Esophagus (tissue), 2 donors: Measurements from ENCODE around the gene PRR22. TPM values are rescaled to one million over a fixed set of nuclear protein-coding genes. Genes with fewer than 3 reads are reported as not detected.

Source experiments
- H3K27ac ChIP-seq, 2 donors: one replicate each; pipeline ENCODE4 v1.5.1; 2013; ENCODE audit warnings: low read depth in 2 of 2, mild to moderate bottlenecking in 2 of 2, inconsistent platforms in 1 of 2, low read length in 1 of 2, moderate library complexity in 1 of 2
- H3K27me3 ChIP-seq, 2 donors: one replicate each; pipeline ENCODE4 v1.6.1; 2013; ENCODE audit warnings: low read length in 2 of 2, control low read depth in 1 of 2, mild to moderate bottlenecking in 1 of 2; ENCODE audit not compliant: insufficient read depth in 2 of 2, control insufficient read depth in 1 of 2
- H3K36me3 ChIP-seq, 2 donors: one replicate each; pipeline ENCODE4 v1.6.1; 2013; ENCODE audit warnings: low read length in 1 of 2; ENCODE audit not compliant: control insufficient read depth in 2 of 2, insufficient read depth in 2 of 2
- H3K4me1 ChIP-seq, 2 donors: one replicate each; pipeline ENCODE4 v1.6.1; 2013; ENCODE audit warnings: low read length in 1 of 2; ENCODE audit not compliant: control insufficient read depth in 2 of 2, insufficient read depth in 2 of 2
- H3K4me3 ChIP-seq, 2 donors: one replicate each; pipeline ENCODE4 v1.5.1; 2013; ENCODE audit warnings: low read length in 2 of 2, mild to moderate bottlenecking in 2 of 2, low read depth in 1 of 2, moderate library complexity in 1 of 2
- H3K9me3 ChIP-seq, 2 donors: one replicate each; pipeline ENCODE4 v1.6.1; 2013; ENCODE audit warnings: mild to moderate bottlenecking in 2 of 2, low read depth in 1 of 2, low read length in 1 of 2, moderate library complexity in 1 of 2; ENCODE audit not compliant: control insufficient read depth in 2 of 2, insufficient read depth in 1 of 2
- WGBS, 2 donors: extraction: QIAGEN DNeasy Blood & Tissue Kit; methylation state at CpG; one replicate each; pipeline ENCODE4 v1.1.7; 2013; 5-methylcytosine and 5-hydroxymethylcytosine counted together
- polyA plus RNA-seq, 2 donors: library from polyadenylated mRNA; stranded (reverse); fragments of 200-250 nt; gene quantifications; one replicate each; pipeline ENCODE4 v1.2.3, GENCODE V29; 2013
- donor health status: healthy with polysubstance abuse.
- donor health status: Bipolar disorder and iron deficiency.

PRR22 gene
- polyA plus RNA-seq, 2 donors, result 3.3 to 8.0 TPM

GRCh38 chr19:5814852-5815246 lies 30.3 kb upstream of the PRR22 start:
- 50 to 67% methylated on average over 11 of the region's 11 CpGs for WGBS, 2 donors
- H3K36me3 ChIP-seq, result no peaks in the 10 kb centered on the region
- no peak overlapping the region for H3K4me3 ChIP-seq
- H3K4me1 ChIP-seq, result no peaks in the 10 kb centered on the region
- no peaks in the 10 kb centered on the region for H3K27me3 ChIP-seq
- peaks cover 0 to 3% of the 10 kb centered on the region in 2 donors for H3K9me3 ChIP-seq
- peak overlapping the region in 1 of 2 donors; percentile 57 for H3K27ac ChIP-seq

- H3K27me3 ChIP-seq, result no peaks in the 10 kb centered on the region
- no peaks in the 10 kb centered on the region for H3K36me3 ChIP-seq
- peaks cover 0 to 3% of the 10 kb centered on the region in 2 donors for H3K9me3 ChIP-seq
- WGBS, 2 donors, result 64 to 67% methylated on average over 9 of the region's 9 CpGs
- H3K4me3 ChIP-seq, result no peak overlapping the region
- no peak overlapping the region for H3K27ac ChIP-seq
- H3K4me1 ChIP-seq, result no peaks in the 10 kb centered on the region
These were observed 29.7 kb upstream of the PRR22 start for GRCh38 chr19:5814123-5814851.

- Histone ChIP-seq H3K4me3 (no peak overlapping the region), H3K9me3 (no peaks in the 10 kb centered on the region), H3K4me1 (no peaks in the 10 kb centered on the region), H3K27me3 (no peaks in the 10 kb centered on the region), H3K36me3 (no peaks in the 10 kb centered on the region), H3K27ac (no peak overlapping the region)
- 91 to 92% methylated on average over 4 of the region's 4 CpGs for WGBS, 2 donors
These were observed 26.6 kb upstream of the PRR22 start for GRCh38 chr19:5811117-5811516.

GRCh38 chr19:5809469-5809868 lies 24.9 kb upstream of the PRR22 start:
- H3K27ac ChIP-seq, result no peak overlapping the region
- WGBS, 2 donors, result 69 to 73% methylated on average over 10 of the region's 10 CpGs

GRCh38 chr19:5809053-5809452 lies 24.5 kb upstream of the PRR22 start:
- H3K36me3 ChIP-seq, result no peaks in the 10 kb centered on the region
- no peaks in the 10 kb centered on the region for H3K4me1 ChIP-seq
- WGBS, 2 donors, result 85 to 88% methylated on average over 9 of the region's 9 CpGs
- no peak overlapping the region for H3K4me3 ChIP-seq
- H3K27ac ChIP-seq, result no peak overlapping the region
- H3K9me3 ChIP-seq, result no peaks in the 10 kb centered on the region
- no peaks in the 10 kb centered on the region for H3K27me3 ChIP-seq

More at GRCh38 chr19:5809469-5809868, 24.9 kb upstream of the PRR22 start:
- H3K27me3 ChIP-seq, result no peaks in the 10 kb centered on the region
- no peak overlapping the region for H3K4me3 ChIP-seq
- H3K4me1 ChIP-seq, result no peaks in the 10 kb centered on the region
- no peaks in the 10 kb centered on the region for H3K9me3 ChIP-seq
- H3K36me3 ChIP-seq, result no peaks in the 10 kb centered on the region

- WGBS, 2 donors, result 83 to 86% methylated on average over 21 of the region's 21 CpGs
- H3K27ac ChIP-seq, result no peak overlapping the region
- H3K4me1 ChIP-seq, result peaks cover 0 to 4% of the 10 kb centered on the region in 2 donors
- no peaks in the 10 kb centered on the region for H3K36me3 ChIP-seq
- H3K9me3 ChIP-seq, result no peaks in the 10 kb centered on the region
- H3K27me3 ChIP-seq, result no peaks in the 10 kb centered on the region
- H3K4me3 ChIP-seq, result no peak overlapping the region
These were observed 23.7 kb upstream of the PRR22 start for GRCh38 chr19:5808120-5808816.

GRCh38 chr19:5806905-5807304 lies 22.4 kb upstream of the PRR22 start:
- WGBS, 2 donors, result 89 to 95% methylated on average over 5 of the region's 5 CpGs
- no peaks in the 10 kb centered on the region for H3K27me3 ChIP-seq
- H3K27ac ChIP-seq, result no peak overlapping the region

GRCh38 chr19:5806133-5806489 lies 21.6 kb upstream of the PRR22 start:
- no peaks in the 10 kb centered on the region for H3K9me3 ChIP-seq

More at GRCh38 chr19:5806905-5807304, 22.4 kb upstream of the PRR22 start:
- Histone ChIP-seq H3K4me1 (peaks cover 4 to 6% of the 10 kb centered on the region in 2 donors), H3K9me3 (no peaks in the 10 kb centered on the region), H3K36me3 (no peaks in the 10 kb centered on the region), H3K4me3 (peak overlapping the region in 1 of 2 donors; percentile 54)

GRCh38 chr19:5805462-5806132 lies 21.1 kb upstream of the PRR22 start:
- Histone ChIP-seq H3K27ac (peak overlapping the region; percentile 23 to 65), H3K36me3 (no peaks in the 10 kb centered on the region), H3K9me3 (no peaks in the 10 kb centered on the region), H3K4me3 (peak overlapping the region; percentile 24 to 54), H3K27me3 (no peaks in the 10 kb centered on the region), H3K4me1 (peaks cover 4 to 8% of the 10 kb centered on the region in 2 donors)
- 3 to 4% methylated on average over 46 of the region's 46 CpGs for WGBS, 2 donors

More at GRCh38 chr19:5806133-5806489, 21.6 kb upstream of the PRR22 start:
- peak overlapping the region; percentile 24 to 54 for H3K4me3 ChIP-seq
- no peaks in the 10 kb centered on the region for H3K36me3 ChIP-seq
- H3K27me3 ChIP-seq, result no peaks in the 10 kb centered on the region
- H3K4me1 ChIP-seq, result peaks cover 4 to 8% of the 10 kb centered on the region in 2 donors
- peak overlapping the region in 1 of 2 donors; percentile 43 for H3K27ac ChIP-seq
- 39 to 51% methylated on average over 4 to 6 of the region's 6 CpGs for WGBS, 2 donors
